OCI-LY1 (cell line): ENCODE results near the gene TMEM132A.

ENCODE experiments used
- EZH2 ChIP-seq: fragments of 200-600 bp; sonication (generic), shearing (Covaris generic); IDR thresholded peaks from 2 replicates; pipeline ENCODE4 v1.8.0; 2017; ENCODE audit warnings: borderline replicate concordance, mixed run types, mild to moderate bottlenecking, antibody characterized with exemption, low read length, moderate library complexity, mixed read lengths
- TF ChIP-seq, protein P1 (sequence below): fragments of 200-600 bp; sonication (generic), shearing (Covaris generic); IDR thresholded peaks from 2 replicates; pipeline ENCODE4 v1.5.1; 2017; ENCODE audit warnings: mild to moderate bottlenecking, antibody characterized with exemption, low read length, moderate library complexity, mixed read lengths

DNA sequence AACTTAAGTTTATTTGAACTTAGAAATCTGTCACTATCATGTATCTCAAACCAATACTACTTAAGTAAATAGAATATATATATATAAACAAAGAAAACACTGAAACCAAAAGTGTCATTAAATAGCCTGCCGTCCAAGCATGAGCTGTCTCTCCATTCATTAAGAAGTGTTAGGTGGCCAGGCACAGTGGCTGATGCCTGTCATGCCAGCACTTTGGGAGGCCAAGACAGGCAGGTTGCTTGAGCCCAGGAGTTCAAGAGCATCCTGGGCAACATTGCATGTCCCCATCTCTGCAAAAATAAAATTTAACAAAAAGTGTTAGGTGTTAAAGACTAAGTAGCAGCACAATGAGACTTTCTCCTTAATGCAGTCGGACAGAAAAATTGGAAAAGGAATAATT lies 61.2 kb downstream of the TMEM132A start:
- TF ChIP-seq, protein P1, sequence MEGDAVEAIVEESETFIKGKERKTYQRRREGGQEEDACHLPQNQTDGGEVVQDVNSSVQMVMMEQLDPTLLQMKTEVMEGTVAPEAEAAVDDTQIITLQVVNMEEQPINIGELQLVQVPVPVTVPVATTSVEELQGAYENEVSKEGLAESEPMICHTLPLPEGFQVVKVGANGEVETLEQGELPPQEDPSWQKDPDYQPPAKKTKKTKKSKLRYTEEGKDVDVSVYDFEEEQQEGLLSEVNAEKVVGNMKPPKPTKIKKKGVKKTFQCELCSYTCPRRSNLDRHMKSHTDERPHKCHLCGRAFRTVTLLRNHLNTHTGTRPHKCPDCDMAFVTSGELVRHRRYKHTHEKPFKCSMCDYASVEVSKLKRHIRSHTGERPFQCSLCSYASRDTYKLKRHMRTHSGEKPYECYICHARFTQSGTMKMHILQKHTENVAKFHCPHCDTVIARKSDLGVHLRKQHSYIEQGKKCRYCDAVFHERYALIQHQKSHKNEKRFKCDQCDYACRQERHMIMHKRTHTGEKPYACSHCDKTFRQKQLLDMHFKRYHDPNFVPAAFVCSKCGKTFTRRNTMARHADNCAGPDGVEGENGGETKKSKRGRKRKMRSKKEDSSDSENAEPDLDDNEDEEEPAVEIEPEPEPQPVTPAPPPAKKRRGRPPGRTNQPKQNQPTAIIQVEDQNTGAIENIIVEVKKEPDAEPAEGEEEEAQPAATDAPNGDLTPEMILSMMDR = no peak
- no peak for TF ChIP-seq EZH2
